Stimulated activated CD8-positive, alpha-beta memory T cell treated with anti-CD3 and anti-CD28 coated beads, Interleukin-4, amount 100 ng/mL, for 48 hours (primary cell): ENCODE data around the gene NCAN.

ENCODE experiments used
- DNase-seq: peaks from one replicate; pipeline ENCODE4 v3.0.0-alpha.2; 2020

NCAN gene

DNA sequence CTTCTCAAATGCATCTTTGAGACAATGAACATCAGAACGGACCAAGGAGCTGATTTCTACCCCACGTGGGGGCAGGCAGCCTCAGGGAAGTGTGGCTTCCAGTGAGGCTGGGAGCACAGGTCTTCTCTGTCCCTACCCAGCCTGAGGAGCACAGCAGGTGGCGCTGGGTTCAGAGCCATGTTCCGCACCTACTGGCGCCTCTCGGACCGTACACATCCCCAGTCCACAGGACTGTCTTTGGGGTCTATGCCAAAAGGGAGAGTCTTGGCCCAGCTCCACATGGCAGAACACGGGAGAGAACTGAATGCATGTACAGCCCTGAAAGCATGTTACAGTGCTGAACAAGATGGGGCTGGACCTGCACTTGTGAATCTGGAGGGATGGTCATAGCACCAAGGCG lies 86.0 kb downstream of the NCAN start:
- no peak for DNase-seq

DNA sequence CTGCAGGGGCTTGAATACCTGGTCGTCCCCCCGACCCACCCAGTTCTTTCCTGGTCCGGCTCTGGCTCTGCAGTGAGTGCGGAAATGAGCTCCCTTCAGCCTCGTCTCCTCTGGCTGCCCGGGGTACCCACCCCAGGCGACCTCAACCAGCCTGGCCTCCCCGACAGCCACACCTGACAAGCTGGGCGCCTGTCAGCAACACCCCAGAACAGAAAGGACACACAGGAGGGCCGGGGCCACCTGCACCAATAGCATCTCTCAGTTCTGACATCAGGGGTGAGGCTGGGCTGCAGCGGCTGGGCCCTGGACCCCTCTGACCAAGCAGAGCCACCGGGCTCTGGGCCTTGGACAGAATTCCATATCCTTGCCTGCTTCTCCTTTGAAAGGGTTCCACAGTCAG lies 88.9 kb downstream of the NCAN start:
- DNase-seq: no peak
